ENCODE data around the gene LGSN.

- no peak for TF ChIP-seq CTCF (IDR thresholded peaks at IDR 0.05)
- TF ChIP-seq POLR2A (IDR thresholded peaks at IDR 0.05), result no peak
Observed at GRCh38 chr6:63346217-63346835, 26.5 kb upstream of the LGSN start.

Data from right lobe of liver (tissue), 4 donors.